MM.1S (cell line): Measurements from ENCODE around the gene HDAC1.

ENCODE experiments used
- EZH2 ChIP-seq: fragments of 300-600 bp; sonication (generic); optimal IDR thresholded peaks from 2 replicates; pipeline ENCODE3; 2017; ENCODE audit warnings: low read depth, mild to moderate bottlenecking, antibody characterized with exemption, low read length, mixed read lengths
- EZH2phosphoT487 ChIP-seq: fragments of 300-600 bp; sonication (generic); IDR thresholded peaks from 2 replicates; pipeline ENCODE4 v1.6.1; 2018; ENCODE audit warnings: antibody characterized with exemption, low read length
- TF ChIP-seq, protein P1 (sequence below): fragments of 300-600 bp; sonication (generic); IDR thresholded peaks from 2 replicates; pipeline ENCODE4 v1.5.1; 2016; ENCODE audit warnings: antibody characterized with exemption, low read length, mixed read lengths

DNA sequence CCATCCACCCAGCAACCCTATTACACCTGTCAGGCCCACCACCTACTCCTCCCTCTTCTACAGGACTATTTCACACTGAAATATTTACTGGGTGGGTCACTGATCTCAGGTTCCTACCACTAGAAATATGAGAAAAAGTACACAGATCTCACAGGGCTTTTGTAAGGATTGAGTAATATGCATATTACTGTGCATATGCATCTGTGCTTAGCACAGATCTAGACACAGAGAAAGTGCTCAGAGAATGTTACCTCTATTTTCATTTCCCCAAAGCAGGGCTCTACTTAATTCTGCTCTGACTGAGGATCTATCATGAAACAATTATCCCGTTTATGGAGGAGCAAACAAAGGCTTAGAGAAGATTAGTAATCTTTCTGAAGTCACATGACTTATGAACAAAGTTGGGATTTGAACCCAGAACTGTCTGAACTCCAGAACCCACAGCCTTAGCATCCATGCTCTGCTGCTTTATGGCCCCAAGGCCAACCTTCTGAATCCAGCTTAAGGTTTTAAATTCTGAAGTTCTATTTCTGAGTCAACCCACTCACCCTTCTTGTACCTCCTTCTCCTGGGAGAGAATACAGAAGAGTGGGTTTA, 82.2 kb downstream of the HDAC1 start:
- TF ChIP-seq, protein P1, sequence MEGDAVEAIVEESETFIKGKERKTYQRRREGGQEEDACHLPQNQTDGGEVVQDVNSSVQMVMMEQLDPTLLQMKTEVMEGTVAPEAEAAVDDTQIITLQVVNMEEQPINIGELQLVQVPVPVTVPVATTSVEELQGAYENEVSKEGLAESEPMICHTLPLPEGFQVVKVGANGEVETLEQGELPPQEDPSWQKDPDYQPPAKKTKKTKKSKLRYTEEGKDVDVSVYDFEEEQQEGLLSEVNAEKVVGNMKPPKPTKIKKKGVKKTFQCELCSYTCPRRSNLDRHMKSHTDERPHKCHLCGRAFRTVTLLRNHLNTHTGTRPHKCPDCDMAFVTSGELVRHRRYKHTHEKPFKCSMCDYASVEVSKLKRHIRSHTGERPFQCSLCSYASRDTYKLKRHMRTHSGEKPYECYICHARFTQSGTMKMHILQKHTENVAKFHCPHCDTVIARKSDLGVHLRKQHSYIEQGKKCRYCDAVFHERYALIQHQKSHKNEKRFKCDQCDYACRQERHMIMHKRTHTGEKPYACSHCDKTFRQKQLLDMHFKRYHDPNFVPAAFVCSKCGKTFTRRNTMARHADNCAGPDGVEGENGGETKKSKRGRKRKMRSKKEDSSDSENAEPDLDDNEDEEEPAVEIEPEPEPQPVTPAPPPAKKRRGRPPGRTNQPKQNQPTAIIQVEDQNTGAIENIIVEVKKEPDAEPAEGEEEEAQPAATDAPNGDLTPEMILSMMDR: no peak
- TF ChIP-seq EZH2 (no peak), EZH2phosphoT487 (no peak)
